NCI-H2029 (cell line): ENCODE results near the gene CSPG4.
"Not testable (repeated sequence)": the region's sequence is repeated elsewhere in the genome, so short reads cannot be mapped to it uniquely, and the experiment has no call there.

Experiments
- DNase-seq: peaks from one replicate; lab custom pipeline; 2025; lab: John Stamatoyannopoulos, UW

Gene CSPG4

DNA sequence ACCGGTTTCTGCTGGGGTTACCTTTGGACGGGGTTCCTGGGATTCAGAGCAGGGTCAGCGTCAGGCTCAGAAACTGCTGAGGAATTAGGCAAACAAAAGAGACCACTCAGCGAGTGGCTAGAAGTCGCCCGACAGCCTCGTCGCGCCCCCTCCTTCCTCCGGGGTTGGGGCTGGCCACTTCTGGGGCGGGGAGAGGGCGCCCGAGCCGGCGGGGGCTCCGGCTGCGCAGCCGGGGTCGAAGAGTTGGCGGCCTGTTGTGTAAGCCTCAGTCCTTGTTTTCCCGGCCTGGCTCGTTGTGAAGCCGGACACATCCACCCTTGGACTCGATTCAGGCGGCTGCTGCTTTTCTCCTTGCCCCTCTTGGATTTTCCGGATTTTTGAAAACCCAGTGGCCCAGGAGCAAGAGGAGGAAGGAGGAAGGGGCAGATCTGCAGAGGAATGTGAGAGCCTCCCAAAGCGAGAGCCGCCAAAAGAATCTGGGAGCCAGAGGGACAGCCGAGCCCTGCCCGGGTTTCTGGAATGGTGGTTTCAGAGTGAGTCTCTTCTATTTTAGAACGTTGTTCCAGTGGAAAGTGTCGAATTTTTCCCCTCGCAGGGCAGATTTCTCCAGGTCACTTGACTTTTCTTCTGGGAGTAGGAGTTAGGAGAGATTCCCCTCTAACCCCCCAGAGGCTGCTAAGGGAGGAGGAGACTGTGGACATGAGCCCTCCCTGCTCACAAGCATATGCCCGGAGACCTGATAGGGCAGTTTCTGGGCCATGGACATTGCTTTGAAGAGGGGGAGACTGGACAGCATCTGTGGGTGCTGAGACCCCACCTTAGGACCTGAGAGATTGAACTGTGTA, 64.3 kb downstream of the CSPG4 start:
- DNase-seq, result no peak

- DNase-seq, result no peak
These were observed 65.1 kb downstream of the CSPG4 start, which contains the start of gene SNX33 for GRCh38 chr15:75647370-75648155. SNX33 (plus strand) TSS chr15:75647912; CDS start chr15:75649103, 1,191 bp downstream.

DNA sequence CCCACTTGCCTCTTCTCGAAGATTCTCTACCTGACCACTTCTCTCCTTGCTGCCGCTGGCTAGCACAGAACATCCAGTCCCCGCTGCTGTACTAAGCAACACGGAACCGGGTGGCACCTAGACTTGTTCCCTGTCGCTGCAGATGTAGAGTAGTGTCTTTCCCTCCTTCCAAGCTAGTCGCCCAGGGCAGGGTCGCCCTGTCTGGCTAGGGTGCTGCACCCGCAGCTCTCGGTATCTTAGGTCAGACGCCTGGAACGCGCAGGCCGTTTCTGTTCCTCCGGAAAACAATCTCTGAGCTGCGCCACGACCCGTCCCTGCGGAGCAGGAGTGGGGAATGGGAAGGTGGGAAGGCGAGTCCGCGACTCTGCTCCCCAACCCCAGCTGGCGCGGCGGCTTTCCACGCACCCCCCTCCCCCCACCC, 65.7 kb downstream of the CSPG4 start:
- no peak for DNase-seq

GRCh38 chr15:75646112-75646943, 66.3 kb downstream of the CSPG4 start:
- DNase-seq, result no peak

GRCh38 chr15:75644376-75644775, 68.3 kb downstream of the CSPG4 start:
- DNase-seq, result no peak

GRCh38 chr15:75641603-75642002, 71.0 kb downstream of the CSPG4 start:
- peak; percentile 36 for DNase-seq

- DNase-seq, result no peak
These were observed 71.5 kb downstream of the CSPG4 start for GRCh38 chr15:75641179-75641503.

DNA sequence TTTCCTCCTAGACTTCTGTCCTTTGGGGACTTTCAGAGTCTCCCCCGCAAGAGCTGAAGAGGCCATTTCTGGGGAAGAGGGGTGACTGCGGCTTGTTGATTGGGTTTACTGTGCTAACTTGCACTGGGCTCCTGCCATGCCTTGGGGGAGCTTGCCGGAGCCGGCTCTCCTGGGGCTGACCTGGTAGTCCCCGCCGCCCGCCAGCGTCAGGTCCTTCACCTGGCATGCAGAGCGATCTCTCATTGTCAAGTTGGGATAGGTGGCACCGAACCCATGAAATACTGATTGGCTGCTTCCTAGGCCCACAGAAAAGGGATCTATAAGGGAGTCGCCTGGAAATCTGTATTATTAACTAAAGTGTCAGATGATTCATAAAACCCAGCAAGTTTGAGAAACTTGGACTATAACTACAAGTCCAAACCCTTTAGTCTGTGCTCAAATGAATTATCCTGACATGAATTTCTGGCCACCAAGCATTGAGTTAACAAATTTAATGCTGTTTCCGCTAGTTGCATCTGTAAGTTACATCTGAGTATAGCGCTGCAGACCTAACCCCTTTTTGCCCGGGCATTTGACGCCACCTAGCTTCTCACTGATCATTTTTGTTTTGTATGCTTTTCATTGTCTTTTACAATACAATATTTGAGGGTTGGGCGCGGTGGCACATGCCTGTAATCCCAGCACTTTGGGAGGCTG, 72.0 kb downstream of the CSPG4 start:
- peak; percentile 8 for DNase-seq

GRCh38 chr15:75639709-75640482, 72.8 kb downstream of the CSPG4 start, which contains the start of gene IMP3:
IMP3 (minus strand) TSS chr15:75640224; CDS start chr15:75640168, 56 bp downstream.
- peak; percentile 91 for DNase-seq

DNA sequence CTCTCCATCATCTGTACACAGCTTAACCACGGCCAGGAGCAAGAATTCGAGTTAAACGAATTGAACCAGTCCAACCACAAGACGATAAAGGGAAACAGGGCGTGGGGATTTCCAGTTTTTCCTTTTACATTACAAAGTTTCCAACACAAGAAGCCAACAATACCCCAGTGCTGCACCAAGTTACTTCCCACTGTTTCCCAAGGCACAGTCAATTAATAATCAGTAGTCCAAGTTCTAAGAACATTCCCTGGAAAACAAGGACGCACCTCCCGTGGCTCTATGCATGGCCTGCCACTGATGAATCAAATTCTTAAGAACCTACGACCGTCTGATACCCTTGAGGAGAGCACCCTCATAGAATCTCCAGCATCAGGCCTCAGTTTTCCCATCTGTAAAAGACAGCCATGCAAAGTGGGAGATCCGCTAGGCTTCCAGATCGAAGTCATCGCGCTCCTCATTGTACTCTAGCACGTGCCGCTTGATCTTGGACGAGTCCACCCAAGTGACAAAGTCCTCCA, 73.4 kb downstream of the CSPG4 start:
- DNase-seq, result no peak

DNA sequence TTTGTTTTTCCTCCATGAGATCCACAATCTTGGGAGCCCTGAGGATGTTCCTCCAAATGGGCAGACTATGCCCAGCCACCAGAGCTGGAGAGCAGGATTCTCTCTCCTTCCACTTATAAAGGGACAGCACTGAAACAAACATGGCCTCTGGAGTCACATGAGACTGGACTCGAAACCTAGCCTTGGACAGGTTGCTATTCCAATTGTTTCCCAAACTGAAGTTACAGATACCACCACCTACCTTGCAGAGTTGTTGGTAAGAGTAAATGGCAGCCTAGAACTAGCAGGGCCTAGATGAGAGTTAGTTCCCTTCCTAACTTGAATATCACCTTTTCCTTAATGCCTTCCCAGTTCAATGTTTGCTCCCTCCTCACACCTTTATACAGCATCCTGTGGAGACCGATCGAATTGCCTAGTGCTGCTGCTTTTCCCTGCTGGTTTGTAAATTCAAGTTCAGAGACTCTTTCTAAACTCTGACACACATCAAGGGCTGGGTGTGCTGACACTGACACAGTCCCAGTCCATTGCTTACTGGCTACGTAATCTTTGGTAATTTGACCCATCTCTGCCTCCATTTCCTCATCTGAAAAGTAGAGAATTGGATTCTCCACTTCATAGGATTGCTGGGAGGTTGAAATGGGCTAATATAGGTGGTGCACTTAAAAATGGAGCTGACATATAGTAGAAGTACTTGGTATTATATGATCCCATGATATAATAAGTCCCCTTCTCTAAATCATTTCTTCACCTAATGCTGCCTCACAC, 75.2 kb downstream of the CSPG4 start:
- no peak for DNase-seq

GRCh38 chr15:75636026-75636425, 76.6 kb downstream of the CSPG4 start:
- DNase-seq, result no peak

GRCh38 chr15:75633922-75634321, 78.7 kb downstream of the CSPG4 start:
- DNase-seq, result not testable (repeated sequence)

DNA sequence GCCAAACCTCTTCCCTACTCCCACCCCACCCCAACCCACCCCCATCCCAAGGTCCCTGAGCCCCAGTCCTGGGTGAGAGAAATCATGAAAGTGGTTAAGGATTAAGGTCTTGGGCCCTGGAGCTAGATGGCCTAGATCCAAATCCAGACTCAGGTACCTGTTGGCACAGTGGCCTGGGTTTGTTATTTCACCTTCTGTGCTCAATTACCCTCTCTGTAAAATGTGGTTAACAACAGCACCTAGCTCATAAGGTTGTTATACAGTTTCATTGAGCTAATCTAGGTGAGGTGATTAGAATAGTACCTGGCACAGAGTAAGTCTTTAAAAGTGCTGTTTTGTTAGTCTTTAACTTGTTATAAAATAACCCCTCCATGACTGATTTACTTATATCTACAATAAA, 80.7 kb downstream of the CSPG4 start:
- peak; percentile 4 for DNase-seq

- peak; percentile 71 for DNase-seq
These were observed 86.9 kb downstream of the CSPG4 start, which contains the start of gene SNUPN for GRCh38 chr15:75625542-75626347. SNUPN (minus strand) TSS chr15:75625725; CDS start chr15:75621051, 4,674 bp downstream.
